NT2/D1 (cell line): ENCODE results near the gene SOAT2.

ENCODE experiments used
- SUZ12 ChIP-seq: IDR thresholded peaks from 2 replicates; pipeline ENCODE4 v1.6.1; 2011; ENCODE audit not compliant: insufficient read length, insufficient read depth; ENCODE audit errors: extremely low read depth
- YY1 ChIP-seq: IDR thresholded peaks from 2 replicates; pipeline ENCODE4 v1.6.1; 2011; ENCODE audit not compliant: insufficient read length, insufficient read depth

- no peak for TF ChIP-seq YY1
- no peak for TF ChIP-seq SUZ12
Measured at GRCh38 chr12:53169644-53170043, 66.4 kb downstream of the SOAT2 start.
